Omental fat pad (tissue), 4 donors: ENCODE data around the gene MEF2D. TPM values are rescaled to one million over a fixed set of nuclear protein-coding genes. Genes with fewer than 3 reads are reported as not detected.

Experiments
- ATAC-seq: fragments of 150-250 bp; one replicate; pipeline ENCODE4 v1.9.1; 2016; ENCODE audit warnings: mild to moderate bottlenecking, moderate library complexity; ENCODE audit not compliant: low FRiP score
- DNase-seq: peaks from one replicate; pipeline ENCODE4 v3.0.0-alpha.2; 2019; ENCODE audit warnings: low spot score
- total RNA-seq, 4 donors: library from RNA; depleted of rRNA; stranded (reverse); fragments of >200 nt; gene quantifications; one replicate each; pipeline ENCODE4 v1.1.0, GENCODE V29; 2016
- TF ChIP-seq, protein P1 (sequence below), 3 donors: fragments of 450-650 bp; IDR thresholded peaks; one replicate each; pipeline ENCODE4 v1.5.1; 2016 to 2017; ENCODE audit warnings: antibody characterized with exemption in 3 of 3, mild to moderate bottlenecking in 3 of 3, moderate library complexity in 2 of 3

The MEF2D gene
- total RNA-seq, 4 donors from 2014 or later: 22.8 to 33.8 (median 28.1) TPM

DNA sequence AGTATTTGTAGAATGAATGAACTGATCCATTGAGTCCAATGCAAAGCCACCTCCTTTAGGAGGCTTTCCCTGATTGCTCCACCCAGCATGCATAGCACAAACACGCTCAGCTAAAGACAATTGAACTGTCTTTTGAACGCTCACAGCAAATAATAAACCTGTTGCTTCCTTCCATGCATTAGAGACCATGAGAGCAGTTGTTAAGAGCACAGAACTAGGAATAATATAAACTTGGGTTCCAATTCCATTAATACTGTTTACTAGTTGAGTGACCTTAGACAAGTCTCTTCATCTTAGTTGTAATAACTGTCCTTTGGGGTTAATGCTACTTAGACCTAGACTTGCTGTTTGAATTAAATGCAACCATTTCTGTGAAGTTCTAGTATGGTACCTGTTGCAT lies 5.9 kb upstream of the MEF2D start:
- TF ChIP-seq, protein P1, sequence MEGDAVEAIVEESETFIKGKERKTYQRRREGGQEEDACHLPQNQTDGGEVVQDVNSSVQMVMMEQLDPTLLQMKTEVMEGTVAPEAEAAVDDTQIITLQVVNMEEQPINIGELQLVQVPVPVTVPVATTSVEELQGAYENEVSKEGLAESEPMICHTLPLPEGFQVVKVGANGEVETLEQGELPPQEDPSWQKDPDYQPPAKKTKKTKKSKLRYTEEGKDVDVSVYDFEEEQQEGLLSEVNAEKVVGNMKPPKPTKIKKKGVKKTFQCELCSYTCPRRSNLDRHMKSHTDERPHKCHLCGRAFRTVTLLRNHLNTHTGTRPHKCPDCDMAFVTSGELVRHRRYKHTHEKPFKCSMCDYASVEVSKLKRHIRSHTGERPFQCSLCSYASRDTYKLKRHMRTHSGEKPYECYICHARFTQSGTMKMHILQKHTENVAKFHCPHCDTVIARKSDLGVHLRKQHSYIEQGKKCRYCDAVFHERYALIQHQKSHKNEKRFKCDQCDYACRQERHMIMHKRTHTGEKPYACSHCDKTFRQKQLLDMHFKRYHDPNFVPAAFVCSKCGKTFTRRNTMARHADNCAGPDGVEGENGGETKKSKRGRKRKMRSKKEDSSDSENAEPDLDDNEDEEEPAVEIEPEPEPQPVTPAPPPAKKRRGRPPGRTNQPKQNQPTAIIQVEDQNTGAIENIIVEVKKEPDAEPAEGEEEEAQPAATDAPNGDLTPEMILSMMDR (IDR thresholded peaks at IDR 0.05): no peak
- ATAC-seq: no peak
- DNase-seq: no peak

DNA sequence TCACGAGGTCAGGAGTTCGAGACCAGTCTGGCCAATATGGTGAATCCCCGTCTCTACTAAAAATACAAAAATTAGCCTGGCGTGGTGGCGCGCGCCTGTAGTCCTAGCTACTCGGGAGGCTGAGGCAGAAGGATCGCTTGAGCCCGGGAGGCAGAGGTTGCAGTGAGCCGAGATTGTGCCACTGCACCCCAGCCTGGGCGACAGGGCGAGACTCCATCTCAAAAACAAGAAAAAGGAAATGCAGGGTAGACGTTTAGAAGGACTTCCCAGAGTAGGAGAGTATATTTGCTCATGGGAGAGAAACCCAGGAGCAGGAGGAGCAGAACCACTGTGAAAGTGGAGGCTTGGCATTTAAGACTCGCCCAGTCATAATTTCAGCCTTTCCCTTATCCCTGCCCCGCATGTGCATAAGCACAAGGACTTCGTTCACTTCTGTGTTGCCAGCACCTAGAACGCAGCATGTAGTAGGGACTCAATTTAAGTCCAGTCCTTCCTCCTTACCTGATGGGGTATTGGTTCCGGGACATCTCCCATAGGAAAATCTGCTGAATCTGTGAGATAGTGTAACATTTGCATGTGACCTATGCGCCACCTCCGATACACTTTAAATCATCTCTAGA lies 5.2 kb upstream of the MEF2D start:
- no peak for DNase-seq
- TF ChIP-seq, protein P1 (IDR thresholded peaks at IDR 0.05): no peak

DNA sequence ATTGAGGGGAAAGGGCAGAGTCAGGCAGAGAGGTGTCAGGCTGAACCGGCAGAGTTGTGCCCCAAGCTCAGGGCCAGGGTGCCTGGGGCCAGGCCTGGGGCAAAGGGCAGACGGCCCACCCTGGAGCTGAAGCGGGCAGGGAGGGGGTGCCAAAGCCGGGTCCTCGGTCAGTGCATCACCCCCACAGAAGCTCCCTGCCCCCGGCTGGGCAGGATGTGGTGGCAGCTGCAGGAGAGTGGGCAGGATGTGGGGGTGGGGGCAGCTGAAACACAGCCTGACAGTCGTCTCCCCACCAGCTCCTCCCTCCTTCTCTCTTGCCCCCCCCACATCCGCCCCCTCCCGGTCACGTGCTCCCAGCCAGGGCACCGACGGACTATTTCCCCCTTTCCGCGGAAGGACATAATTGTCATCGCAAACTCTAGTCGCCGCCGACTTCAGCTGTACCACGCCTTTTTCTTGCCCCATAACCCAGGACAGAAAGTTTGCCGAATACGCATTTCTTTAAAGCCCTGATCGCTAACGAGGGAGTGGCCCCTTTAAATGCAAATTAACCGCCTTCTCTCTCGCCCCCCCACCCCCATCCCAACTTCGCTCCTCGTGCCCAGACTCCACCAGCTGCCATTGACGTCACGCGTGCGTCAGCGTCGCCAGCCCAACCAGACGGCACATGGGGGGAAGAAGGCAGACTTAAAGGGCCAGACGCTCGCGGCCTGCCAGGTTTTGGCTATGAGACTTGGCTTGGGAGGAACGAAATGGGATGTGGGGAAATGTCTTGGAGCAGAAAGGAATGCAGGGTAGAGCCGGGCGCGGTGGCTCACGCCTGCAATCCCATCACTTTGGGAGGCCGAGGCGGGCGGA lies 4.5 kb upstream of the MEF2D start:
- DNase-seq (peak; percentile 99), ATAC-seq (peak; percentile 61)
- TF ChIP-seq, protein P1 (IDR thresholded peaks at IDR 0.05): no peak

More for the DNA sequence above, 5.2 kb upstream of the MEF2D start:
- ATAC-seq: no peak

DNA sequence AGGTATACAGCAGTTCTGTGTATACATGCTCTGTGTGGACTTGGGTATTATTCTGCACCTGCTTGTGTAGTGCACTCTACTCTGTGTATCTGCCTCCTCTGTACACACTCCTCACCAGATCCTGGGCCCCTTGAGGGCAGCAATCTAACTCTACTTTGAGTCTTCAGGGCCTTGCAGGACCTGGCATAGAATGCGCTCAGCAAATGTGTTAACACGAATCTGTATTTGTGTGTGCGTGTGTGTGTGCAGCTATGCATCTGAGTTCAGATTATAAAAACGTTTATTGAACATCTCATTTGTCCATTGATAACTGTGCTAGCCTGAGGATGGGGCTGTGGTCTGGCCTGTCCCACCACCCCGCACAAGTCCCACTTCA lies 3.9 kb upstream of the MEF2D start:
- no peak for ATAC-seq
- no peak for DNase-seq
- TF ChIP-seq, protein P1 (IDR thresholded peaks at IDR 0.05): no peak

GRCh38 chr1:156503698-156504437 lies 3.3 kb upstream of the MEF2D start:
- TF ChIP-seq, protein P1 (IDR thresholded peaks at IDR 0.05): no peak
- ATAC-seq (no peak), DNase-seq (no peak)

GRCh38 chr1:156502894-156503697 lies 2.5 kb upstream of the MEF2D start:
- TF ChIP-seq, protein P1 (IDR thresholded peaks at IDR 0.05): no peak
- DNase-seq (no peak), ATAC-seq (peak; percentile 11)
